ENCODE data around the gene CNEP1R1. TPM values are rescaled to one million over a fixed set of nuclear protein-coding genes. Genes with fewer than 3 reads are reported as not detected.

CNEP1R1 gene
- polyA plus RNA-seq, 1 donor from 2014 or later = 44.2 TPM

DNA sequence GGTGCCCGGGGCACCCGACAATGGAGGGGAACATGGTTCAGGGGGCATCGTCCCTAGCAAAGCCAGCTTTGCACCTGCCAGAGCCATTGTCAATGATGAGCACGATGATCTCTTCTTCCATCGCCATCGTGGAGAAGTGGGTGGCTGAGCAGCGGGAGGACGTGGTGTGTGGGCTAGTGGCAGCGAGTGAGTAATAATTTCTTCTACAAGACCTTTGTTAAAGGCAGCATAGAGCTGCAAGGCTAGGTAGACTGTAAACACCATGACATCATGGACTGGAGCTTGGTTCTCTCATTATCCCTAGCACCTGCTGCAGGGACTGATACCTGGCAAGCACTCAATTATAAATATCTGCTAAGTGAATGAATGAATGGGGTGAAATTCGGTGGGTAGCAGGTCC is 34.1 kb downstream of the CNEP1R1 start:
- H3K4me3 ChIP-seq (ENCODE audit: low read length) = no peak overlapping the region
- H3K9ac ChIP-seq (ENCODE audit: low read length) = no peak overlapping the region
- no peak overlapping the region for H3K27ac ChIP-seq (ENCODE audit: low read length)
- no peaks in the 10 kb centered on the region for H3K27me3 ChIP-seq (ENCODE audit: insufficient read depth, low read depth, low read length)
- no peak overlapping the region for H3K4me2 ChIP-seq (ENCODE audit: low read length)
- H3K9me3 ChIP-seq (ENCODE audit: low read length) = no peaks in the 10 kb centered on the region
- no peaks in the 10 kb centered on the region for H3K79me2 ChIP-seq (replicated peaks; ENCODE audit: insufficient read depth, low read length)
- TF ChIP-seq POLR2AphosphoS5 (IDR thresholded peaks at IDR 0.05) (no peak), EP300 (conservative IDR thresholded peaks at IDR 0.05; ENCODE audit: poor library complexity, severe bottlenecking) (no peak), MXI1 (conservative IDR thresholded peaks at IDR 0.05; ENCODE audit: poor library complexity, severe bottlenecking) (no peak), RAD21 (conservative IDR thresholded peaks at IDR 0.05) (no peak), TAF1 (IDR thresholded peaks at IDR 0.05; ENCODE audit: low read depth) (no peak), SMC3 (conservative IDR thresholded peaks at IDR 0.05; ENCODE audit: poor library complexity) (no peak), EZH2 (IDR thresholded peaks at IDR 0.05; ENCODE audit: borderline replicate concordance, insufficient read depth, low read length, poor library complexity, severe bottlenecking) (no peak)
- TF ChIP-seq, protein P1, sequence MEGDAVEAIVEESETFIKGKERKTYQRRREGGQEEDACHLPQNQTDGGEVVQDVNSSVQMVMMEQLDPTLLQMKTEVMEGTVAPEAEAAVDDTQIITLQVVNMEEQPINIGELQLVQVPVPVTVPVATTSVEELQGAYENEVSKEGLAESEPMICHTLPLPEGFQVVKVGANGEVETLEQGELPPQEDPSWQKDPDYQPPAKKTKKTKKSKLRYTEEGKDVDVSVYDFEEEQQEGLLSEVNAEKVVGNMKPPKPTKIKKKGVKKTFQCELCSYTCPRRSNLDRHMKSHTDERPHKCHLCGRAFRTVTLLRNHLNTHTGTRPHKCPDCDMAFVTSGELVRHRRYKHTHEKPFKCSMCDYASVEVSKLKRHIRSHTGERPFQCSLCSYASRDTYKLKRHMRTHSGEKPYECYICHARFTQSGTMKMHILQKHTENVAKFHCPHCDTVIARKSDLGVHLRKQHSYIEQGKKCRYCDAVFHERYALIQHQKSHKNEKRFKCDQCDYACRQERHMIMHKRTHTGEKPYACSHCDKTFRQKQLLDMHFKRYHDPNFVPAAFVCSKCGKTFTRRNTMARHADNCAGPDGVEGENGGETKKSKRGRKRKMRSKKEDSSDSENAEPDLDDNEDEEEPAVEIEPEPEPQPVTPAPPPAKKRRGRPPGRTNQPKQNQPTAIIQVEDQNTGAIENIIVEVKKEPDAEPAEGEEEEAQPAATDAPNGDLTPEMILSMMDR (IDR thresholded peaks at IDR 0.05; ENCODE audit: poor library complexity, severe bottlenecking) = no peak
- TF ChIP-seq, protein P2, sequence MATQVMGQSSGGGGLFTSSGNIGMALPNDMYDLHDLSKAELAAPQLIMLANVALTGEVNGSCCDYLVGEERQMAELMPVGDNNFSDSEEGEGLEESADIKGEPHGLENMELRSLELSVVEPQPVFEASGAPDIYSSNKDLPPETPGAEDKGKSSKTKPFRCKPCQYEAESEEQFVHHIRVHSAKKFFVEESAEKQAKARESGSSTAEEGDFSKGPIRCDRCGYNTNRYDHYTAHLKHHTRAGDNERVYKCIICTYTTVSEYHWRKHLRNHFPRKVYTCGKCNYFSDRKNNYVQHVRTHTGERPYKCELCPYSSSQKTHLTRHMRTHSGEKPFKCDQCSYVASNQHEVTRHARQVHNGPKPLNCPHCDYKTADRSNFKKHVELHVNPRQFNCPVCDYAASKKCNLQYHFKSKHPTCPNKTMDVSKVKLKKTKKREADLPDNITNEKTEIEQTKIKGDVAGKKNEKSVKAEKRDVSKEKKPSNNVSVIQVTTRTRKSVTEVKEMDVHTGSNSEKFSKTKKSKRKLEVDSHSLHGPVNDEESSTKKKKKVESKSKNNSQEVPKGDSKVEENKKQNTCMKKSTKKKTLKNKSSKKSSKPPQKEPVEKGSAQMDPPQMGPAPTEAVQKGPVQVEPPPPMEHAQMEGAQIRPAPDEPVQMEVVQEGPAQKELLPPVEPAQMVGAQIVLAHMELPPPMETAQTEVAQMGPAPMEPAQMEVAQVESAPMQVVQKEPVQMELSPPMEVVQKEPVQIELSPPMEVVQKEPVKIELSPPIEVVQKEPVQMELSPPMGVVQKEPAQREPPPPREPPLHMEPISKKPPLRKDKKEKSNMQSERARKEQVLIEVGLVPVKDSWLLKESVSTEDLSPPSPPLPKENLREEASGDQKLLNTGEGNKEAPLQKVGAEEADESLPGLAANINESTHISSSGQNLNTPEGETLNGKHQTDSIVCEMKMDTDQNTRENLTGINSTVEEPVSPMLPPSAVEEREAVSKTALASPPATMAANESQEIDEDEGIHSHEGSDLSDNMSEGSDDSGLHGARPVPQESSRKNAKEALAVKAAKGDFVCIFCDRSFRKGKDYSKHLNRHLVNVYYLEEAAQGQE (IDR thresholded peaks at IDR 0.05; ENCODE audit: borderline replicate concordance) = no peak
- no peaks in the 10 kb centered on the region for H3K36me3 ChIP-seq (ENCODE audit: insufficient read depth, low read length)
- no peaks in the 10 kb centered on the region for H3K9me2 ChIP-seq (ENCODE audit: insufficient read depth, low read length)
- no peaks in the 10 kb centered on the region for H3F3A ChIP-seq (ENCODE audit: insufficient read depth, low read length, poor library complexity, severe bottlenecking)
- no peaks in the 10 kb centered on the region for H4K20me1 ChIP-seq (ENCODE audit: insufficient read depth)
- H2AFZ ChIP-seq (ENCODE audit: low read depth, low read length) = no peak overlapping the region

DNA sequence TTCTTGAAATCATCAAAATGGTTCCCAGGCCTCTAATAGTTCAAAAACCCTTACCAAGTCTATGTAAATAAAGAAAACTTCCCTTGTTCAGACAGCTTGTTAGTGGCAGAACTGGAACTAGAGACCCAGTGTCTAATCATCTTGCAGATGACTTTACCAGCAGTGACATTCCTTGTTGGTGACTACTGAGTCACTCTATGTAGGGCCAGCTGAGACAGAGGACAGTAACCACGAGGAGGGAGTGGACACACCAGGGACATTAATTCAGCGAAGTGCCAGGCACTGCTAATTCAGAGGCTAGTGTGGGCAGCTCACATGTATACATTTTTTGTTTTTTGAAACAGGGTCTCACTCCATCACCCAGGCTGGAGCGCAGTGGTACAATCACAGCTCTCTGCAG is 34.6 kb downstream of the CNEP1R1 start:
- Histone ChIP-seq H3K4me3 (ENCODE audit: low read length) (no peak overlapping the region), H3K9ac (ENCODE audit: low read length) (no peak overlapping the region), H2AFZ (ENCODE audit: low read depth, low read length) (no peak overlapping the region), H3K27ac (ENCODE audit: low read length) (no peak overlapping the region), H3K27me3 (ENCODE audit: insufficient read depth, low read depth, low read length) (no peaks in the 10 kb centered on the region), H3K79me2 (replicated peaks; ENCODE audit: insufficient read depth, low read length) (no peaks in the 10 kb centered on the region), H3K9me2 (ENCODE audit: insufficient read depth, low read length) (no peaks in the 10 kb centered on the region), H3K36me3 (ENCODE audit: insufficient read depth, low read length) (no peaks in the 10 kb centered on the region), H3F3A (ENCODE audit: insufficient read depth, low read length, poor library complexity, severe bottlenecking) (no peaks in the 10 kb centered on the region), H3K4me2 (ENCODE audit: low read length) (no peak overlapping the region), H3K9me3 (ENCODE audit: low read length) (no peaks in the 10 kb centered on the region), H4K20me1 (ENCODE audit: insufficient read depth) (no peaks in the 10 kb centered on the region)
- TF ChIP-seq TAF1 (IDR thresholded peaks at IDR 0.05; ENCODE audit: low read depth) (no peak), EZH2 (IDR thresholded peaks at IDR 0.05; ENCODE audit: borderline replicate concordance, insufficient read depth, low read length, poor library complexity, severe bottlenecking) (no peak), POLR2AphosphoS5 (IDR thresholded peaks at IDR 0.05) (no peak), MXI1 (conservative IDR thresholded peaks at IDR 0.05; ENCODE audit: poor library complexity, severe bottlenecking) (no peak), SMC3 (conservative IDR thresholded peaks at IDR 0.05; ENCODE audit: poor library complexity) (no peak), RAD21 (conservative IDR thresholded peaks at IDR 0.05) (no peak)
- TF ChIP-seq, protein P1 (IDR thresholded peaks at IDR 0.05; ENCODE audit: poor library complexity, severe bottlenecking) = no peak
- TF ChIP-seq, protein P2 (IDR thresholded peaks at IDR 0.05; ENCODE audit: borderline replicate concordance) = no peak

Data from neural cell (in vitro differentiated cells).